OCI-LY7 (cell line): ENCODE results near the gene FBXL15. TPM values are rescaled to one million over a fixed set of nuclear protein-coding genes. Genes with fewer than 3 reads are reported as not detected.

ENCODE experiments used
- BruUV-seq: library from RNA; stranded (reverse); fragments of 400-500 nt; replicated peaks from 2 replicates; lab custom pipeline; 2021; lab: Mats Ljungman, UMichigan
- CTCF ChIA-PET: fragments of 300-600 bp; sonication (Branson Sonifier 250); formaldehyde crosslinking; loops from one replicate; lab custom pipeline; 2022; ENCODE audit warnings: antibody characterized with exemption; ENCODE audit not compliant: unreplicated experiment; lab: Charles Lee
- POLR2A ChIA-PET: fragments of 300-600 bp; sonication (Branson Sonifier 250); formaldehyde crosslinking; loops from one replicate; lab custom pipeline; 2022; ENCODE audit warnings: antibody characterized with exemption; lab: Charles Lee
- DNase-seq: peaks from one replicate; pipeline ENCODE4 v3.0.0-alpha.2; 2015; ENCODE audit warnings: low spot score
- H2AFZ ChIP-seq: fragments of 200-600 bp; sonication (generic), shearing (Covaris generic); 2 replicates; pipeline ENCODE4 v1.6.1; 2014; ENCODE audit warnings: mild to moderate bottlenecking, antibody characterized with exemption, low read length, moderate library complexity
- H3K27ac ChIP-seq: fragments of 200-600 bp; sonication (generic); 2 replicates; pipeline ENCODE4 v1.5.1; 2014; ENCODE audit warnings: mixed run types, low read depth, mild to moderate bottlenecking, moderate library complexity, low read length, inconsistent platforms; ENCODE audit not compliant: poor library complexity, severe bottlenecking
- H3K36me3 ChIP-seq: fragments of 200-600 bp; sonication (generic); 2 replicates; pipeline ENCODE4 v1.6.1; 2014; ENCODE audit warnings: mild to moderate bottlenecking, antibody characterized with exemption, low read length, moderate library complexity, mixed read lengths; ENCODE audit not compliant: insufficient read depth
- H3K4me1 ChIP-seq: fragments of 200-600 bp; sonication (generic); 2 replicates; pipeline ENCODE4 v1.5.1; 2014; ENCODE audit warnings: mild to moderate bottlenecking, low read length; ENCODE audit not compliant: insufficient read depth, poor library complexity, severe bottlenecking
- H3K4me2 ChIP-seq: fragments of 200-600 bp; sonication (generic); 2 replicates; pipeline ENCODE4 v1.6.1; 2014; ENCODE audit warnings: mild to moderate bottlenecking, low read length
- H3K4me3 ChIP-seq: fragments of 200-600 bp; sonication (generic); 2 replicates; pipeline ENCODE4 v1.5.1; 2014; ENCODE audit warnings: mild to moderate bottlenecking, low read depth, low read length; ENCODE audit not compliant: poor library complexity, severe bottlenecking
- H3K79me2 ChIP-seq: fragments of 200-600 bp; sonication (generic); 2 replicates; pipeline ENCODE4 v1.6.1; 2016; ENCODE audit warnings: low read depth, mild to moderate bottlenecking, low read length, moderate library complexity, mixed read lengths; ENCODE audit not compliant: insufficient read depth
- H3K9me2 ChIP-seq: fragments of 200-600 bp; sonication (generic); 2 replicates; pipeline ENCODE4 v1.6.1; 2016; ENCODE audit warnings: mild to moderate bottlenecking, low read length, mixed read lengths; ENCODE audit not compliant: insufficient read depth
- H3K9me3 ChIP-seq: fragments of 200-600 bp; sonication (generic); 2 replicates; pipeline ENCODE4 v1.6.1; 2014; ENCODE audit warnings: mild to moderate bottlenecking, mixed run types, low read length, mixed read lengths
- H4K20me1 ChIP-seq: fragments of 200-600 bp; sonication (generic); 2 replicates; pipeline ENCODE4 v1.6.1; 2014; ENCODE audit warnings: mild to moderate bottlenecking, antibody characterized with exemption, low read length, moderate library complexity, mixed read lengths; ENCODE audit not compliant: insufficient read depth
- CTCF ChIP-seq: fragments of 200-600 bp; sonication (generic); conservative IDR thresholded peaks from 2 replicates; pipeline ENCODE4 v1.5.1; 2014; ENCODE audit warnings: mild to moderate bottlenecking, antibody characterized with exemption, low read length, moderate library complexity, mixed read lengths
- EZH2phosphoT487 ChIP-seq: fragments of 200-600 bp; sonication (generic); IDR thresholded peaks from 2 replicates; pipeline ENCODE4 v1.6.1; 2018; ENCODE audit warnings: low read depth, borderline replicate concordance, mild to moderate bottlenecking, mixed run types, antibody characterized with exemption, low read length, moderate library complexity, mixed read lengths
- intact Hi-C: fragments of 100-400 bp; cut with micrococcal nuclease; formaldehyde crosslinking; loops from one replicate; pipeline ENCODE4 v1.10.0; 2022; ENCODE audit not compliant: unreplicated experiment
- total RNA-seq, 2 experiments: library from RNA; depleted of rRNA in 1 of 2; stranded (reverse); fragments of >200 nt in 1 of 2; shearing (Covaris generic) in 1 of 2; gene quantifications; 2 replicates each; pipeline ENCODE4 v1.2.3, GENCODE V29; 2014 to 2022

Gene FBXL15
- total RNA-seq, 2 experiments from 2014 or later = 13.3 to 18.2 TPM

GRCh38 chr10:102398172-102399020 is 22.2 kb upstream of the FBXL15 start:
- Histone ChIP-seq H2AFZ (no peak overlapping the region), H3K36me3 (peaks cover 43% of the 10 kb centered on the region), H3K4me1 (peaks cover 26% of the 10 kb centered on the region), H3K79me2 (peaks cover 9% of the 10 kb centered on the region; the same call in 1 of the 2 replicates), H4K20me1 (no peaks in the 10 kb centered on the region), H3K9me2 (no peaks in the 10 kb centered on the region), H3K27ac (no peak overlapping the region), H3K4me2 (0 out of 2 replicates have a peak overlapping the region, but pooled peaks have one; percentile 67), H3K4me3 (no peak overlapping the region), H3K9me3 (no peaks in the 10 kb centered on the region)
- ChIA-PET CTCF (interaction anchor here (0.5 to 1.3 kb wide), 2 partner anchors 47 to 195 kb away, joined by 4 read pairs; no protein-coding TSS in a partner anchor), POLR2A (interaction anchor here (0.9 to 1.6 kb wide), 2 partner anchors 22 to 132 kb away, joined by 3 to 5 read pairs; partner anchors contain the start of gene FBXL15)
- intact Hi-C loops = loop anchor here (1.0 to 5.0 kb wide), 4 partner anchors 23 to 231 kb away; no protein-coding TSS in a partner anchor
- no peak for DNase-seq
- no peak for TF ChIP-seq EZH2phosphoT487
- no peak for TF ChIP-seq CTCF
- BruUV-seq = no TSS peak

GRCh38 chr10:102399217-102400021 is 21.2 kb upstream of the FBXL15 start:
- peaks cover 21% of the 10 kb centered on the region for H3K4me1 ChIP-seq
- H3K9me2 ChIP-seq = no peaks in the 10 kb centered on the region
- peak overlapping the region; percentile 25 for H3K27ac ChIP-seq
- H3K4me3 ChIP-seq = peak overlapping the region; percentile 59
- ChIA-PET CTCF (interaction anchor here (0.5 to 1.3 kb wide), 6 partner anchors 21 to 230 kb away, joined by 3 to 4 read pairs (median 4); partner anchors contain the start of genes CUEDC2 and FBXL15), POLR2A (interaction anchor here (0.9 to 1.6 kb wide), 3 partner anchors 21 to 133 kb away, joined by 3 to 5 read pairs (median 3); partner anchors contain the start of genes FBXL15 and SUFU)
- H3K36me3 ChIP-seq = peaks cover 43% of the 10 kb centered on the region
- H3K4me2 ChIP-seq = peak overlapping the region; percentile 67
- TSS peak; percentile 35 for BruUV-seq
- H3K79me2 ChIP-seq = peaks cover 9% of the 10 kb centered on the region; the same call in 1 of the 2 replicates
- TF ChIP-seq EZH2phosphoT487 (no peak), CTCF (peak; percentile 90)
- intact Hi-C loops = loop anchor here (1.0 to 5.0 kb wide), 4 partner anchors 22 to 232 kb away; no protein-coding TSS in a partner anchor
- no peak overlapping the region for H2AFZ ChIP-seq
- H3K9me3 ChIP-seq = no peaks in the 10 kb centered on the region
- H4K20me1 ChIP-seq = no peaks in the 10 kb centered on the region
- DNase-seq = peak; percentile 90
